ENCODE results near the gene CCR2.

DNA sequence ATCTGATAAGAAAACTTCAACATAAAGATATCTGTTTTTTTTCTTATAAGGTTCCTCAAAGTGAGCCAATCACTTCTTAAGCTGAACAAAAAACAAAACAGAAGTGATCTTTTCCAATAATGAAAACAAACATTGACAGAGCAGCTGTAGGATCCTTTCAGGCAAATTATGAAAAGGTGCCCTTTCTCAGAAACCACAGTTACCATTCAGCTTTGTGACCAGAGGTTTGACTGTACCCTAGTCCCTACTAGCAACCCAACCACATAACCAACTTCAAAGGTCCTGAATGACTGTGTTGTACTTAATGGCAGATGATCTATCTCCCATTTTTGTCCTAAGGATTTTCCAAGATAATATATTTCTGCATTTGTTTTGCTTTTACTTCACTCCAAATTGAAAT is 39.4 kb upstream of the CCR2 start:
- TF ChIP-seq POLR2A (IDR thresholded peaks at IDR 0.05) = no peak
- TF ChIP-seq, protein P1, sequence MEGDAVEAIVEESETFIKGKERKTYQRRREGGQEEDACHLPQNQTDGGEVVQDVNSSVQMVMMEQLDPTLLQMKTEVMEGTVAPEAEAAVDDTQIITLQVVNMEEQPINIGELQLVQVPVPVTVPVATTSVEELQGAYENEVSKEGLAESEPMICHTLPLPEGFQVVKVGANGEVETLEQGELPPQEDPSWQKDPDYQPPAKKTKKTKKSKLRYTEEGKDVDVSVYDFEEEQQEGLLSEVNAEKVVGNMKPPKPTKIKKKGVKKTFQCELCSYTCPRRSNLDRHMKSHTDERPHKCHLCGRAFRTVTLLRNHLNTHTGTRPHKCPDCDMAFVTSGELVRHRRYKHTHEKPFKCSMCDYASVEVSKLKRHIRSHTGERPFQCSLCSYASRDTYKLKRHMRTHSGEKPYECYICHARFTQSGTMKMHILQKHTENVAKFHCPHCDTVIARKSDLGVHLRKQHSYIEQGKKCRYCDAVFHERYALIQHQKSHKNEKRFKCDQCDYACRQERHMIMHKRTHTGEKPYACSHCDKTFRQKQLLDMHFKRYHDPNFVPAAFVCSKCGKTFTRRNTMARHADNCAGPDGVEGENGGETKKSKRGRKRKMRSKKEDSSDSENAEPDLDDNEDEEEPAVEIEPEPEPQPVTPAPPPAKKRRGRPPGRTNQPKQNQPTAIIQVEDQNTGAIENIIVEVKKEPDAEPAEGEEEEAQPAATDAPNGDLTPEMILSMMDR (IDR thresholded peaks at IDR 0.05 in 4 of 5, conservative IDR thresholded peaks at IDR 0.05 in 1 of 5) = no peak
